Left lung (tissue), 10 donors: ENCODE results near the gene PDE8B. TPM values are rescaled to one million over a fixed set of nuclear protein-coding genes. Genes with fewer than 3 reads are reported as not detected.
A peak's percentile ranks its signal among the peaks of the same experiment; 100 is the strongest.
"Not testable (repeated sequence)": the region's sequence is repeated elsewhere in the genome, so short reads cannot be mapped to it uniquely, and the experiment has no call there.

Source experiments
- ATAC-seq: fragments of 200-7000 bp; cut with Tn5 transposase; one replicate; pipeline ENCODE4 v1.9.1; 2020; ENCODE audit warnings: moderate library complexity
- DNase-seq, 4 donors: peaks; one replicate each; pipeline ENCODE4 v3.0.0-alpha.2; 2013 to 2020
- H3K27ac ChIP-seq, 2 donors: fragments of 200-600 bp; sonication (generic) in 1 of 2; one replicate each; pipeline versions ENCODE4 v1.5.0 to v1.8.0; 2020 to 2021
- H3K27me3 ChIP-seq, 2 donors: fragments of 200-600 bp; sonication (generic) in 1 of 2; one replicate each; pipeline versions ENCODE4 v1.5.0 to v1.8.0; 2020 to 2021
- H3K36me3 ChIP-seq, 2 donors: fragments of 200-600 bp; sonication (generic) in 1 of 2; one replicate each; pipeline versions ENCODE4 v1.5.0 to v1.8.0; 2020 to 2021
- H3K4me1 ChIP-seq, 2 donors: fragments of 200-600 bp; one replicate each; pipeline ENCODE4 v1.8.0; 2021
- H3K4me3 ChIP-seq, 2 donors: fragments of 200-600 bp; sonication (generic) in 1 of 2; one replicate each; pipeline versions ENCODE4 v1.5.0 to v1.8.0; 2020 to 2021; ENCODE audit warnings: mild to moderate bottlenecking in 1 of 2
- H3K9me3 ChIP-seq, 2 donors: fragments of 200-600 bp; sonication (generic) in 1 of 2; one replicate each; pipeline versions ENCODE4 v1.5.0 to v1.8.0; 2020 to 2021
- intact Hi-C, 2 donors: fragments of 100-400 bp; cut with DNase I; formaldehyde crosslinking; loops; one replicate each; pipeline versions ENCODE4 v1.11.2 to v1.14.2; 2022
- polyA plus RNA-seq, 6 donors: library from polyadenylated mRNA; unstranded; fragments of 120-200 nt; gene quantifications; one replicate each; pipeline ENCODE4 v1.2.1, GENCODE V29; 2013; ENCODE audit not compliant: insufficient read length in 6 of 6
- total RNA-seq, 2 donors: library from RNA; stranded (reverse); fragmentation: NEBNext Ultra II Directional; extraction: Animal tissue kit (Norgen Biotek cat#: 25700); gene quantifications; one replicate each; pipeline ENCODE4 v1.2.1, GENCODE V29; 2021
- TF ChIP-seq, protein P1 (sequence below), 2 donors: fragments of 200-600 bp; sonication (generic) in 1 of 2; IDR thresholded peaks; one replicate each; pipeline versions ENCODE4 v1.5.0 to v1.8.0; 2021; ENCODE audit warnings: antibody characterized with exemption in 2 of 2
- donor health status: DM: no; HTN: yes; CAD: no.
- donor health status: DM: no; HTN: no; CAD: no.

Gene PDE8B
- total and polyA plus RNA-seq, 8 donors = 3.3 to 8.7 (median 6.5) TPM

DNA sequence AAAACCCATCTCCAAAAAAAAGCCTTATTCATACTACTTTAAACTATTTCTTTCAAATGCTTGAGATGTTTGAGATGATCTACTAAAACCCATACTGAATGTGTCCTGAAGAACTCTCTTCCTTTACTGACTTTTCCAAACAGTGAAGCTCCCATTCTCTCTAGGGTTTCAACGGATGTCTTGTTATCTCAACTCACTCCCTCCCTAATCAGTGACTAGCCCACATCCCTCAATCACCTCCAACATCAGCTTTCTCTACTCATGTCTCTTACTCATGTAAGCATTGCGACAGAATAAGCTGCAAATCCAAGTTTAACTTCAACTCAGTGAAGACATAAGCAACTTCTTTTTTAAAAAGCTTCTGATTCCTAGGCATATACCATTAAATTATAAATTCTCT lies 239.5 kb downstream of the PDE8B start:
- Histone ChIP-seq H3K27ac (no peak overlapping the region), H3K4me3 (no peak overlapping the region), H3K4me1 (peaks cover 0 to 2% of the 10 kb centered on the region in 2 donors), H3K27me3 (no peaks in the 10 kb centered on the region), H3K36me3 (peaks cover 0 to 42% of the 10 kb centered on the region in 2 donors), H3K9me3 (no peaks in the 10 kb centered on the region)
- intact Hi-C loops = no loop called here
- no peak for ATAC-seq
- no peak for DNase-seq
- TF ChIP-seq, protein P1, sequence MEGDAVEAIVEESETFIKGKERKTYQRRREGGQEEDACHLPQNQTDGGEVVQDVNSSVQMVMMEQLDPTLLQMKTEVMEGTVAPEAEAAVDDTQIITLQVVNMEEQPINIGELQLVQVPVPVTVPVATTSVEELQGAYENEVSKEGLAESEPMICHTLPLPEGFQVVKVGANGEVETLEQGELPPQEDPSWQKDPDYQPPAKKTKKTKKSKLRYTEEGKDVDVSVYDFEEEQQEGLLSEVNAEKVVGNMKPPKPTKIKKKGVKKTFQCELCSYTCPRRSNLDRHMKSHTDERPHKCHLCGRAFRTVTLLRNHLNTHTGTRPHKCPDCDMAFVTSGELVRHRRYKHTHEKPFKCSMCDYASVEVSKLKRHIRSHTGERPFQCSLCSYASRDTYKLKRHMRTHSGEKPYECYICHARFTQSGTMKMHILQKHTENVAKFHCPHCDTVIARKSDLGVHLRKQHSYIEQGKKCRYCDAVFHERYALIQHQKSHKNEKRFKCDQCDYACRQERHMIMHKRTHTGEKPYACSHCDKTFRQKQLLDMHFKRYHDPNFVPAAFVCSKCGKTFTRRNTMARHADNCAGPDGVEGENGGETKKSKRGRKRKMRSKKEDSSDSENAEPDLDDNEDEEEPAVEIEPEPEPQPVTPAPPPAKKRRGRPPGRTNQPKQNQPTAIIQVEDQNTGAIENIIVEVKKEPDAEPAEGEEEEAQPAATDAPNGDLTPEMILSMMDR (IDR thresholded peaks at IDR 0.05) = no peak

DNA sequence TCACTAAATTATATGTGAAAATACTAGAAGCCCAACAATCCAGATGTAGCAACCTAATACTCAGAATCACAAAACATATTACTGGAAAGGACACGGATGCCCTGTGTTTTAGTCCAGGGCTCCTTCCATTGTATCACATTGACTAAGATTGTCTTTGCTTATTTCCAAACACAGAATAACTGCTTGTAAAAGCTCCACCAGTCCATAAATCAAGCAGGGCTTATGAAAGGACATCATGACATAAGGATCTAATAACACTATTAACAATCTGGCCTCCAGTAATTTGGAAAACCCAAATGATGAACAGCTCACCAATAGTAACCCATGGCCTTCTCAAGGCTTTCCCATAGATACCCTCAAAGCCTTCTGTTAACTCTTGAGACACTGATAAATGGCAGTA lies 241.9 kb downstream of the PDE8B start:
- Histone ChIP-seq H3K27me3 (no peaks in the 10 kb centered on the region), H3K4me1 (peaks cover 0 to 2% of the 10 kb centered on the region in 2 donors), H3K4me3 (no peak overlapping the region), H3K36me3 (peaks cover 0 to 25% of the 10 kb centered on the region in 2 donors), H3K9me3 (no peaks in the 10 kb centered on the region), H3K27ac (no peak overlapping the region)
- TF ChIP-seq, protein P1 (IDR thresholded peaks at IDR 0.05) = no peak
- DNase-seq (no peak), ATAC-seq (no peak)
- intact Hi-C loops = no loop called here

GRCh38 chr5:77454123-77454522 lies 243.6 kb downstream of the PDE8B start:
- intact Hi-C loops = no loop called here

GRCh38 chr5:77461287-77461686 lies 250.8 kb downstream of the PDE8B start:
- intact Hi-C loops = no loop called here
- Histone ChIP-seq H3K9me3 (no peaks in the 10 kb centered on the region), H3K4me1 (peaks cover 0 to 11% of the 10 kb centered on the region in 2 donors), H3K27ac (no peak overlapping the region), H3K27me3 (no peaks in the 10 kb centered on the region), H3K4me3 (no peak overlapping the region), H3K36me3 (peaks cover 0 to 10% of the 10 kb centered on the region in 2 donors)
- ATAC-seq (peak; percentile 71), DNase-seq (peak in 1 of 4 donors; percentile 19)
- TF ChIP-seq, protein P1 (IDR thresholded peaks at IDR 0.05) = no peak

More at GRCh38 chr5:77454123-77454522, 243.6 kb downstream of the PDE8B start:
- no peaks in the 10 kb centered on the region for H3K9me3 ChIP-seq
- no peaks in the 10 kb centered on the region for H3K27me3 ChIP-seq
- no peak for ATAC-seq
- TF ChIP-seq, protein P1 (IDR thresholded peaks at IDR 0.05) = no peak
- no peak overlapping the region for H3K4me3 ChIP-seq
- peaks cover 0 to 2% of the 10 kb centered on the region in 2 donors for H3K4me1 ChIP-seq
- no peak for DNase-seq
- H3K36me3 ChIP-seq = peaks cover 0 to 8% of the 10 kb centered on the region in 2 donors
- H3K27ac ChIP-seq = no peak overlapping the region

DNA sequence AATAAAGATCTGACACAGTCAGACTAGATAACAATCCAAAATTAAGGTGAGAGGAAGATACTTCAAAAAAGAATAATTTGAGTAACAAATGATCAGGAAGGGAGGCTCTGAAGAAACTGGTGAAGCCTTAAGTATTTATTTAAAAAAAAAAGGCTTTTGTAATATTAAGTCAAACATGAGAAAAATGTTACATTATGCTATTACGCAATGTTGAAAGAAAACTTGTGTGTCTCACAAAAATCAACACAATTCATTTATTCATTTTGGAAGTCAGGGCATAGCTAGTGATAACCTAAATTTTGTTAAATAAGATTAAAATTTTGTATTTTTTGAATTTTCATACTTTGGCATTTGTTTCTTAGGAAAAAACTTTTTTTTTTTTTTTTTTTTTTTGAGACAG lies 253.4 kb downstream of the PDE8B start:
- H3K4me1 ChIP-seq = peaks cover 0 to 11% of the 10 kb centered on the region in 2 donors
- H3K36me3 ChIP-seq = peaks cover 0 to 10% of the 10 kb centered on the region in 2 donors
- TF ChIP-seq, protein P1 (IDR thresholded peaks at IDR 0.05) = no peak
- intact Hi-C loops = no loop called here
- H3K27me3 ChIP-seq = no peaks in the 10 kb centered on the region
- H3K27ac ChIP-seq = no peak overlapping the region
- H3K9me3 ChIP-seq = peaks cover 0 to 2% of the 10 kb centered on the region in 2 donors
- DNase-seq = no peak
- no peak overlapping the region for H3K4me3 ChIP-seq
- no peak for ATAC-seq

- H3K36me3 ChIP-seq, H3K4me3 ChIP-seq, intact Hi-C loops, DNase-seq, H3K27me3 ChIP-seq, H3K9me3 ChIP-seq, H3K27ac ChIP-seq, H3K4me1 ChIP-seq, ATAC-seq: not testable (repeated sequence)
Observed at GRCh38 chr5:77468875-77469274, 258.4 kb downstream of the PDE8B start.

GRCh38 chr5:77475041-77475440 lies 264.6 kb downstream of the PDE8B start:
- DNase-seq = peak in 1 of 4 donors; percentile 33
- H3K36me3 ChIP-seq = not testable (repeated sequence)

More at GRCh38 chr5:77475041-77475440, 264.6 kb downstream of the PDE8B start:
- intact Hi-C loops, H3K27ac ChIP-seq, H3K27me3 ChIP-seq, H3K9me3 ChIP-seq, H3K4me1 ChIP-seq, ATAC-seq, H3K4me3 ChIP-seq: not testable (repeated sequence)
